Activated CD4-positive, alpha-beta T cell treated with anti-CD3 and anti-CD28 coated beads, Interleukin-2, amount 50 U/mL, for 1 hour (primary cell): ENCODE data around the gene NUDT3.
"Not testable (repeated sequence)": the region's sequence is repeated elsewhere in the genome, so short reads cannot be mapped to it uniquely, and the experiment has no call there.

Source experiments
- DNase-seq: peaks from one replicate; pipeline ENCODE4 v3.0.0-alpha.2; 2020

Gene NUDT3

DNA sequence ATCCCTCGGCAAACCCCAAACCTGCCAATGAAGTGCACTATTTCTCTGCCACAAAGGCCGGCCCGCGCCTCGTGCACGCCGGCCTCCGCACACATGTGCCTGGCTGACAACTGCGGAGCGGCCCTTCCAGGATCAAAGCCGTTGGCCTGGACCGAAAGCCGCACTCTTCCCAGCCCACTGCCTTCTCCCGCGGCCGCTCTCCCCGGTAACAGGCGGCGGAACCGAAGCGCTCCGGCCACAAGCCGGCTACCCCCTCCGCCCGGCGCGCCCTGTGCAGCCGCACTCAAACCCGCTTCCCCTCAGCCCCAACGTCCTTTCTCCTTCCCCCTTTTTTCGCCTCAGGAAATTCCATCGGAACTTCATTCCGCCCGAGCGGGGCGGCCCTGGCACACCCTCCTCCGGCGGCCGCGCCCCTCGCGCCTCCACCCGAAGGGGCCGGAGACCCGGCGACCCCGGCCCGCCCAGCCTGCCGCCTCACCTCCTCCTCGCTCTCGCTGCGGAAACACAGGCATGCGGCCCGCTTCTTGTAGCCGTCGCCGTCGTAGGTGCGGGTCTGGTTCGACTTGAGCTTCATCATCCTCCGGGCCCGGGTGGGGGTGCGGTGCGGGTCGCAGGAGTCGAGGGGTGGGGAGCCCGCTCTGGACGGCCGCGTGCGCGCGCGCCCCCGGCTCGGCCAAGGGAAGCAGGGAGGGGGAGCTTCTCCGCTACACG, 528 bp downstream of the NUDT3 start:
- DNase-seq: peak; percentile 39

DNA sequence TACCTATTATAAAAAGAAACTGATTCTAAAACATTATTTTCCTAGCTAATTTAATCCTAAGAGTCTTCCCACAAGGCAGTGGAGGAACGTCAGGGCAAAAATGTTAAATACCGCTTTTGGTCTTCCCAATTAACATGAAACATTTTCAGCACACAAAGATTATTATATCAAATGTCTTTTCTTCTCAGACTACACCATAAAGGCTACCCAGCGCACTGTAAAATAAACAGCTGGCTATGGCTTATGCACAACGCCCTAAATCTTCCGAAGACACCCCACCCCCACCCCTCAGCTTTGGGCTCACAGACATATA, 1.0 kb downstream of the NUDT3 start:
- no peak for DNase-seq

DNA sequence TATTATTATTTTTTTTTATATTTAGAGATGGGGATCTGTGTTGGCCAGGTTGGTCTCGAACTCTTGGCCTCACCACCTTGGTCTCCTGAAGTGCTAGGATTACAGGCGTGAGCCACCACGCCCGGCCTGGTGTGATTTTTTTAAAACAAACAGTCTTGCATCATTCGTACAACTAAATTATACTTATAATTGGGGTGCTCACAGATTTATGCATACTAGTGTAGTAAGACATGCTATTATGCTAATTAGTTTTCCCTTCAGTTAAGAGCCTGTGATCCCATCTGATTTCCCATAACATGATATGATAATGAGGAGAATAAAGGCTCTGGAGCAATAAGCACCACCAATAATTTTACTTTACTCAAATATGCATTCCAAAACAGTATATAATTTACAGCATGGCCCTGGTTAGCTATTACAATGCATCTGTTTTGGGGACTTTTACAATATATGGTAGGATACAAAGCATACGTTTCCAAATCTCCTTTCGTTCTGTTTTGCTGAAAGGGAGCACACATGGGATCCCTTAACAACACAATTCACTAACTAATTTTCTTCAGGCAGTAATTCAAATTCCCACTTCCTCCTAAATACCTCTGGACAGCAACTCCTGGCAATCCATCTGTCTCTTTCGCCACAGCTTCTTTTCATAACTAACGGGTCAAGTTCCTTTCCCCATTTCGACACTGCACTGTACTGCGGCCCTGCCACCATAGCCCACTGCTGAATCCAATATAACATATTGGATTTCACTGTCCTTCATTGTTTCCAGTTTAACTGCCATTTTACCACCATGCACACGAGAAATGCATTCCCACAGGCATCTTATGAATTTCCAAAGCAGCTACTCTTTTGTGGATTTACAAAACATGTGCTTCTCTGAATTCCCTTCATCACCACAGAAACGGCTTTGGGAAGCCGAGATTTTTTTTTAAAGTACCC, 1.7 kb downstream of the NUDT3 start:
- no peak for DNase-seq

DNA sequence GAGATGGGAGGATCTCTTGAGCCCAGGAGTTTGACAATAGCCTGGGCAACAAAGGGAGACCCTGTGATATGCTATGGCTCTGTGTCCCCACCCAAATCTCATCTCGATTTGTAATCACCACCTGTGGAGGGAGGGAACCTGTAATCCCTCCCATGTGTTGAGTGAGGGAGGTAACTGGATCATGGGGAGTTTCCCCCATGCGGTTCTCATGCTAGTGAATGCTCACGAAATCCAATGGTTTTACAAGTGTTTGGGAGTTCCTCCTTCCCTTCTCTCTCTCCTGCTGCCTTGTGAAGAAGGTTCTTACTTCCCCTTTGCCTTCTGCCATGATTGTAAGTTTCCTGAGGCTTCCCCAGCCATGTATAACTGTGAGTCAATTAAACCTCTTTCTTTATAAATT, 3.4 kb downstream of the NUDT3 start:
- no peak for DNase-seq

DNA sequence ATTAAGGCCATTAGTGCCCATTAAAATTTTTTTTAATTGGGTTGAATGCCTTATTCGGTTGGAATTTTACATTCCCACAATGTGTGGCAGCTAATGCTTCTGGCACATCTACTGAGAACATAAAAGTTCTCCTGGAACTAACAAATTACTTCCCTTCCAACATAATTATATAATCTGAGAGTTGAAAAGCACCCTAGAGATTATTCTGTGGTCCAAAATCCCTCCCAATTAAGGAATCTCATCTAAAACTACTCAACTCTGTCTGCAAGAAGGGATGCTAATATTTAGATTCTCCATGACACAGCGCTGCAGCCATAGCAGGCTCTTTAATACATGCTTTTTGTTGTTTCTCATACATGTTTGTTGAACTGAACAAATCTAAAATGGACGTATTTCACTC, 4.0 kb downstream of the NUDT3 start:
- no peak for DNase-seq

DNA sequence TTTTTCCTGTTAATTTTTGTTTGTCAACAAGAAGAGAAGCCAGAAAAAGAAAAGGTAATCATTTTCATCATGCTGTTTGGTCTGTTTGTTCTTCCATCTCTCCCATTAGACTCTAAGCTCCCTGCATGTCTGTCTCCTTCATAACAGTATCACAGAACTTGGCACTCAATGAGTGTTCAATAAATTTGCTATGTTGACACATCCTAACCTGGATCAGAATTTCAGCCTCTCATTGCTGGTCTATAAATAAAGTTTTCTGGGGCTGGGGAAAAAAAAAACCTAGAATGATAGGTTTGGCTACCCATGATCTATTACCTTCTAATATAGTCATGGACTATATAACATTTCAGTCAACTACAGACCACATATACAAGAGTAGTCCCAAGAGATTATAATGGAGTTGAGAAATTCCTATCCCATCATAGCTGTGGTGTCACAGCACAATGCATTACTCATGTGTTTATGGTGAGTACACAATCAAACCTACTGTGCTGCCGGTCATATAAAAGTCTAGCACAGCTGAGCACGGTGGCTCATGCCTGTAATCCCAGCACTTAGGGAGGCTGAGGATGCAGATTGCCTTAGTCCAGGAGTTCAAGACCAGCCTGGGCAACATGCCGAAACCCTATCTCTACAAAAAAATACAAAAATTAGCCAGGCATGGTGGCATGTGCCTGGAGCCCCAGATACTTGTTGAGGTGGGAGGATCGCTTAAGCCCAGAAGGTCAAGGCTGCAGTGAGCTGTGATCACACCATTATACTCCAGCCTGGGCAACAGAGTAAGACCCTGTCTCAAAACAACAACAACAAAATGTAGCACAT, 5.9 kb downstream of the NUDT3 start:
- DNase-seq: no peak

DNA sequence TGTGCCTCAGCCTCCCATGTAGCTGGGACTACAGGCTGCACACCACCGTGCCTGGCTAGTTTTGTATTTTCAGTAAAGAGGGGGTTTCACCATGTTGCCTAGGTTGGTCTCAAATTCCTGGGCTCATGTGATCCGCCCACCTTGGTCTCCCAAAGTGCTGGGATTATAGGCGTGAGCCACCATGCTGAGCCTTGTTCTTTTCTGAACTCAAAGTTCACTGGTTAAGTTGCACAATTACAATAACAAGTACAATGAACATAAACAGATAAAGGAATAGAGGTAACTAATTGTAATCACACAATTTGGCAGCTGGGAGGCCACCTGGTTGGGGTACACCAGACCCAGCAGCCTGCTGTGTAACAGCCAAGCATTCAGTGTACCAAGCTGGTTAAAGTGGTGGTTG, 6.7 kb downstream of the NUDT3 start:
- DNase-seq: no peak

DNA sequence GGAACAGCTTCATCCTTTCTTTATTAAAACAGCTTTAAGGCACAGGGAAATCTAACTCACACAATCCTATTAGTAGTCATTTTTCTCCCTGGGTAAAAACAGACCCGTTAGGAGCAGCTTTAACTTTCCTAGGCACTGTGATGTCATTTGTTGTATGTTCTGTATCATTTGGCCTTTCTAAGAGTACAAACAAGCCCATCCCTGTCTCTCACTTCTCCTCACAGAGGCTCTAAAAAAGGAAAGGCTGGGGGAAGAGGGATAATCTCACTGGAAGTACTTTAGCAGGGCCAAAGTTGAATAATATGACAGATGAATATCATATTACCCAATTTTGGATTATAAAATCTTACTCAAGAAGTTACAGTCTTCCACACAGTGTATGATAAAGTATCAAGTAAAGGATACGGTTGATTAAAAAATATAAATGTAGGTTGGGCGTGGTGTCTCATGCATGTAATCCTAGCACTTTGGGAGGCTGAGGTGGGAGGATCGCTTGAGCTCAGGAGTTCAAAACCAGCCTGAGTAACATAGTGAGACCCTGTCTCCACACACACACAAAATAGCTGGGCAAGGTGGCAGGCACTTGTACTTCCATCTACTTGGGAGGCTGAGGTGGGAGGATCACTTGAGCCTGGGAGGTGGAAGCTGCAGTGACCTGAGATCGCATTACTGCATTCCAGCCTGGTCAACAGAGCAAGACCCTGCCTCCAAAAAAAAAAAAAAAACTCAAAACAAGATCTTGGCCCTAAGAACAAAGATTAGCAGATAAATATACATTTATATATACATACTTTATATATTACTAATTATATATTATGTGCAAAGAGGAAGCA, 7.9 kb downstream of the NUDT3 start:
- no peak for DNase-seq

DNA sequence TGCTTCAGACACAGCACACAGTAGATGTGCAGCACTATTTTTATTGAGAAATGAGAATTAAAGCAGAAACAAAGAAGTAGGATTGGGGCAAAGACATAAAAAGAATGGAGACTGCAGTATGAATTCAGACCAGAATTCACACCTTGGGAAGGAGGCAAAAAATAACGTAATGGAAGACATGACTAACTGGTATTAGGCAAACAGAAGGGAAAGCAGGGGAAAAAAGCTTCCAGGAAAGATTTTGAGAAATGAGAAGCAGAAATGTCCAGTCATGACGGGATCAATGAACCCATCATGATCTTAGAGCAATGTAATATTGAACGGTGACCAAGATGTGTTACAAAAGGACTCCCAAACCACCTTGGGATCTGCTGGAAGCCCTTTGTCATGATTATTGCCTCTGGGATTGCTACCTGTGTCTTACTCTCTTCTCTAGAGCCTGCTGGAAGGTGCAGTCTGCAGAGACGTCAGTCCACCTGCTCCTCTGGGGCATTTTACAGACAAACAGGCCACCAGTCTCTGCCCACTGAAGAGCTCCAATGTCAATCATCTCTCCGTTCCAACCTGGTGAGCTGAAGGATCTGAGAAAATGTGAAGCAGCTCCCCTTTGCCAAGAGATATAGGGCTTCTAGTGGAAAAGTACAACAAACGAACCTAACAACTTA, 8.7 kb downstream of the NUDT3 start:
- no peak for DNase-seq

DNA sequence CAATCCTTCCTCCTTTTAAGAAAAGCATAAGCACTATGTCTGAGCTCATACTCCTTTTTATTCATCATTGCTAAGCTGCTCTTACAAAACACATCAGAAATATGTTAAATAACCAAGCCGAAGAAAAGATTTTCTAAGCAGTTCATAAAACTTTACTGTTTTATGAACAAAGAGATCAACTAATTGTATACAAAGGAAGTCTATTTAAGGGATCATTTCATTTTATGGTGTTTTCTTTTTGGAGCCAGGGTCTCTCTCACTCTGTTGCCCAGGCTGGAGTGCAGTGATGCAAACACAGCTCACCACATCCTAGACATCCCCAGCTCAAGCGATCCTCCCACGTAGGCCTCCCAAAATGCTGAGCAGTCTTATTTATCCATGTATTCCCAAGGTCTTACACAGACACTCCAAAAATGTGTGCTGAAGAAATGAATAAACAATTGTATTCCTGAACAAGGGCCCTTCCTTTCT, 9.3 kb downstream of the NUDT3 start:
- DNase-seq: no peak

DNA sequence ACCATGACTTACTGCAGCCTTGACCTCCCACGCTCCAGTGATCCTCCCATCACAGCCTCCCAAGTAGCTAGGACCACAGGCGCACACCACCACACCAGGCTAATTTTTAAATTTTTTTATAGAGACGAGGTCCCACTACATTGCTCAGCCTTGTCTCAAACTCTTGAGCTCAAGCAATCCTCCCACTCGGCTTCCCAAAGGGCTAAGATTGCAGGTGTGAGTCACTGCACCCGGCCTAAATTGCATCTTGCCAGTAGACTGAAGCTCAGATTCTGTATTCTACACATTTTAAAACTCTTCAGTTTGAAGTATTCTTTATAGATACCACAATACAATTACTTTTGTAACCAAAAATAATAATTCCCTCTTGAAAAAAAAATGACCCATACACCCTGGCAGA, 11.4 kb downstream of the NUDT3 start:
- no peak for DNase-seq

DNA sequence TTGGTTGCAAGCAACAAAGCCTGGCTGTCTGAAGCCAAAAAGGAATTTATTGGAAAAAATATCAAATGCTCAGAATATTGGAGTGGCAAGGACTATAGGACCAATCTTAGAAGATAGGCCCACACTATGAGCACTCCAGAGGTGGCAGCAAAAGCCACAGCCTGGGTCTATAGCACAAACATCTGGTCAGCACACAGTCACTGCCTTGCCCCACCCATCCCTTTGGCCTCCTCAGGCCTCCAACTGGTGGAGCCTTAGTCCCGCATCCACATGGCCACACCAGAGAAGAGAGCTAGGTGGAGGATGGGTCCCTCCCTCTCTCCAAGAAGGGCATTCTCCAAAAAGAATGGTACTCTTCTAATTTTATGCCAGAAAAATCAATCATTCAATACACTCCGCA, 14.0 kb downstream of the NUDT3 start:
- no peak for DNase-seq

DNA sequence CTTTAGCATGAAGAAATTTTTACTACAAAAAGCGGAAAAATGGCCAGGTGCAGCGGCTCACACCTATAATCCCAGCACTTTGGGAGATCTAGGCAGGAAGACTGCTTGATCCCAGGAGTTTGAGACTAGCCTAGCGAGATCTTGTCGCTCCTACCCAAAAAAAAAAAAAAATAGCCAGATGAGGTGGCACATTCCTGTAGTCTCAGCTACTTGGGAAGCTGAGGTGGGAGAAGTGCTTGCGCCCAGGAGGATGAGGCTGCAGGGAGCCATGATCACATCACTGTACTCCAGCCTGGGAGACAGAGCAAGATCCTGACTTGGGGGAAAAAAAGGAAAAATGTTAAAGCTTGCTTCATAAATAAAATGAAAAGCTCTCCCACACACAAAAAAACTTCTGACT, 14.5 kb downstream of the NUDT3 start:
- no peak for DNase-seq

DNA sequence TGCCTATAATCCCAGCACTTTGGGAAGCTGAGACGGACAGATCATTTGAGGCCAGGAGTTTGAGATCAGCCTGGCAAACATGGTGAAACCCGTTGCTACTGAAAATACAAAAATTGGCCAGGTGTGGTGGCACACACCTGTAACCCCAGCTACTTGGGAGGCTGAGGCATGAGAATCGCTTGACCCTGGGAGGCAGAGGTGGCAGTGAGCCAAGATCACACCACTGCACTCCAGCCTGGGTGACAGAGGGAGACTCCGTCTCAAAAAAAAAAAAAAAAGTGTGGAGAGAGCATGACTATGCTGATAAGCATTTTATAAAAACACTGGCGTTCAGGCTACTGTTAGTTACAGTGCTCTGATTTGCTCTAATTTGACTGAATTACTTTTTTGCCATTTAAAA, 14.9 kb downstream of the NUDT3 start:
- not testable (repeated sequence) for DNase-seq

DNA sequence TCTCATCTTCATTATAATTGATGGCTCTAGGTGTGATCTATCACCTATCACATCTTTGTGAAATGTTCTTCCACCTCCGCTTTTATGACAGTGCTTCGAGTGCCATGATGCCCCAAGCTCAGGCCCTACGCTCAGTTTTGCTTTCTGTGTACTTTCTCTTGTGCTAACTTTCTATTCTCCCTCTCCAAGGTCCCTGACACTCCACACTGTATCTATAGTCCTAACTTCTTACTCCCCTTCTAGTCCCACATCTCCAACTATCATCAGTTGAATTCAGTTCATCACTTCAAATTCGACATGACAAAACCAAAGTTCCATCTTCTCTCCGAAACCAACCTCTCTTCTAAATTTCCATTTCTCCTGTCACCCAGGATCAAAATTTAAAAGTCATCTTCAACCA, 16.6 kb downstream of the NUDT3 start:
- no peak for DNase-seq

DNA sequence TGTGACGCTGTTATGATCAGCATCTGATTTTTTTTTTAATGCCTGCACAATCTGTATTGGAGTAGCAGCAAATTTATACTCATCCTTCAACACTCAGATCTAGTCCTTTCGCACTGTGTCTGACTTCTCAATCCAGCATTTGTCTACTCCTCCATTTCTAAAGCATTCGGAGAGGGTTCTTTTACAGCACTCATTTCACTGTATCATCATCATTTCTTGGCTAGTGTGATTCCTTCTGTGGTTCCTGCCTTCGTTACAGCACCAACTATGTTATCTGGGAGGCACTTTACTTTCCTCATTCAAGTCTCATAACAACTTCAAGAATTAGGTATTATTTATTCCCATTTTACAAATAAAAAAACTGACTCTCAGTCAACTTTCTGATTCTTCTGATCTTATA, 18.0 kb downstream of the NUDT3 start:
- no peak for DNase-seq

DNA sequence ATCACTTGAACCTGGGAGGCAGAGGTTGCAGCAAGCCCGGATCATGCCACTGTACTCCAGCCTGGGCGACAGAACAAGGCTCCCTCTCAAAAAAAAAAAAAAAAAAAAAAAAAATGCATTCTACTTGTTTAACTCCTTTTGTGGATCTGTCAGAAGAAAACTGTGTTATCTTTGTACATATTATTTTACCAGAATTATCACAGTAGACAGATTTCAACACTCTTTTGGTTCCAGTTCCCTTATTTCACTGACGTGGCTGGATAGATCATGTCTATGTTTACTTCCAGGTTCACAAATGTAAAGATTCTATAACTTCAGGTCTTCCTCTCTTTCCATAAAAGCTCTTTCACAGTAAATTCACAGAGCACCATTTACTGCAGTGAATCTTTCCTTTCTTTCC, 18.4 kb downstream of the NUDT3 start:
- no peak for DNase-seq

DNA sequence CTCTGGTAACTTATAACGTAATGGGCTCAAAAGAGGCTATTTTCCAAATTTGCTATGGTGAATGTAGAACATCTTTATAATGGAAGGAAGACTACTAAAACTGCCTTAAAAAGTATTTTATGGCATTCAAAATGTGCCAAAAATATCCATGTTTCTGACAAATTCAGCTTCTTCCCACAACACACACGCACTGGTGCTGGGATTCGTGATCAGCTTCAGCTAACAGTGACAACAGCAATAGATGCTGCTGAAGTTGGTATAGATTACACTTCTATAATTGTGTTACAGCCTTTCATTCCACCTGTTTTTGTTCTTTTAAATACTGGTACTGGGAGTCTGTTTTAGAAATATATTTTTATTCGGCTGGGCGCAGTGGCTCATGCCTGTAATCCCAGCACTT, 19.0 kb downstream of the NUDT3 start:
- DNase-seq: no peak

DNA sequence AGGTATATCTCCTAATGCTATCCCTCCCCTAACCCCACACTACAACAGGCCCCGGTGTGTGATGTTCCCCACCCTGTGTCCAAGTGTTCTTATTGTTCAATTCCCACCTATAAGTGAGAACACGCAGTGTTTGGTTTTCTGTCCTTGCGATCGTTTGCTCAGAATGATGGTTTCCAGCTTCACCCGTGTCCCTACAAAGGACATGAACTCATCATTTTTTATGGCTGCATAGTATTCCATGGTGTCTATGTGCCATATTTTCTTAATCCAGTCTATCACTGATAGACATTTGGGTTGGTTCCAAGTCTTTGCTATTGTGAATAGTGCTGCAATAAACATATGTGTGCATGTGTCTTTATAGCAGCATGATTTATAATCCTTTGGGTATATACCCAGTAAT, 20.6 kb downstream of the NUDT3 start:
- DNase-seq: not testable (repeated sequence)

DNA sequence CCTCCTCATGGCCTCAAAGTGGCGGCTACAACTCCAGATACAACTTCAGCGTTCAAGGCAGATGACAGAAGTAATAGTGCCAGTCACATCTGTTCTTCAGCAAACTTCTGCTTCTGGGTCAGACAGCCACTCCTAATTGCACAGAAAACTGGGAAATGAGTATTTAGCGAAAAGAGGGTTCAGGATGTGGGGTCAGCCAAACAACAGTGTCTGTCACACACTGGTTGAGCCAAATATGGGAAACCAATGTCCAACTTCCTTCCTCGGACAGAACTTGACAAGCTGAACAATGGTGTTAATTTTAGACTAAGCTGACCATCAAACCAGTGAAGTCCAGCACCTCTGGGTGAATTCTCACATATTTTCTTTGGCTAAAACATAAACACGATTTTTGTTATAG, 22.1 kb downstream of the NUDT3 start:
- no peak for DNase-seq

DNA sequence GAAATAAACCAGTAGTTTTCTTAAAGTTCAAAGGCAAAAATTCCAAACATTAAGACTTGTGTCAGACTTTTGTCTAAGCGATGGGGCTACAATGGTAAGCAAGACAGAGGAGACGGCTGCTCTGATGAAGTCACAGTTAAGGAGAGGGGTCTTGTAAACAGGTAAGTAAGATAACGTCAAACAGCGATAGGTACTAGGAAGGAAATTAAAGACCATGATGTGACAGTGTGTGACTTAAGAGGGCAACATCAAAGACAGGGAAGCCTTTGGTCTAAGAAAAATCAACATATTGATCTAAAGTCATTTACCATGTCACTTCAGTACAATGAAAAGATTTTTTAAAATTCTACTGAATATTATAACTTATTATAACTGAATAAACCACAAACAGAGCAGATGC, 23.1 kb downstream of the NUDT3 start:
- no peak for DNase-seq

DNA sequence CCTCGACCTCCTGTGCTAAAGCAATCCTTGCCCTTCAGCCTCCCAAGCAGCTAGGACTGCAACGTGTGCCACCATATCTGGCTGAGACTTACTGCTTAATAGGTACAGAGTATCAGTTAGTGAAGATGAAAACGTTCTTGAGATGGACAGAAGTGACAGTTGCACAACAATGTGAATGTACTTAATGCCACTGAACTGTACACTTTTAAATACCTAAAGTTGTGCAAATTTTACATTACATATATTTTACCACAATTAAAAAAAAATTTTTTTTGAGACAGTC, 25.9 kb downstream of the NUDT3 start:
- no peak for DNase-seq
